Thymus (tissue), 11 donors: ENCODE measurements around the gene EML1. TPM values are rescaled to one million over a fixed set of nuclear protein-coding genes. Genes with fewer than 3 reads are reported as not detected.

Experiments used
- DNase-seq, 9 donors: peaks; one replicate each; pipeline ENCODE4 v3.0.0-alpha.2; 2013; ENCODE audit warnings: low spot score in 9 of 9, low read depth in 6 of 9, missing footprints in 1 of 9
- H3K27ac ChIP-seq, 2 donors: one replicate each; pipeline ENCODE4 v1.5.1; 2013; ENCODE audit warnings: control low read depth in 1 of 2, low read depth in 1 of 2, low read length in 1 of 2, mild to moderate bottlenecking in 1 of 2, moderate library complexity in 1 of 2
- H3K27me3 ChIP-seq, 2 donors: one replicate each; pipeline ENCODE4 v1.5.1; 2013; ENCODE audit warnings: low read length in 1 of 2; ENCODE audit not compliant: control insufficient read depth in 2 of 2, insufficient read depth in 1 of 2
- H3K36me3 ChIP-seq, 2 donors: one replicate each; pipeline ENCODE4 v1.5.1; 2013; ENCODE audit warnings: low read length in 1 of 2, mild to moderate bottlenecking in 1 of 2, moderate library complexity in 1 of 2; ENCODE audit not compliant: control insufficient read depth in 2 of 2, insufficient read depth in 2 of 2
- H3K4me1 ChIP-seq, 2 donors: one replicate each; pipeline ENCODE4 v1.5.1; 2013; ENCODE audit warnings: low read length in 2 of 2; ENCODE audit not compliant: control insufficient read depth in 2 of 2, insufficient read depth in 2 of 2
- H3K4me3 ChIP-seq, 2 donors: one replicate each; pipeline ENCODE4 v1.5.1; 2013; ENCODE audit warnings: low read length in 2 of 2, control low read depth in 1 of 2, mild to moderate bottlenecking in 1 of 2
- H3K9me3 ChIP-seq, 2 donors: one replicate each; pipeline ENCODE4 v1.5.1; 2013; ENCODE audit warnings: low read length in 1 of 2, mild to moderate bottlenecking in 1 of 2; ENCODE audit not compliant: control insufficient read depth in 2 of 2, insufficient read depth in 1 of 2
- WGBS: extraction: QIAGEN DNeasy Blood & Tissue Kit; methylation state at CpG from one replicate; pipeline ENCODE4 v1.1.7; 2013; 5-methylcytosine and 5-hydroxymethylcytosine counted together
- polyA plus RNA-seq: library from polyadenylated mRNA; stranded (reverse); fragments of 200-250 nt; gene quantifications from one replicate; pipeline ENCODE4 v1.2.3, GENCODE V29; 2013
- total RNA-seq: library from RNA; stranded (reverse); fragments of 120-200 nt; gene quantifications from one replicate; pipeline ENCODE4 v1.2.4, GENCODE V29; 2013
- donor health status: healthy.

EML1 gene
- total and polyA plus RNA-seq, 2 donors, result 1.7 to 2.7 TPM

DNA sequence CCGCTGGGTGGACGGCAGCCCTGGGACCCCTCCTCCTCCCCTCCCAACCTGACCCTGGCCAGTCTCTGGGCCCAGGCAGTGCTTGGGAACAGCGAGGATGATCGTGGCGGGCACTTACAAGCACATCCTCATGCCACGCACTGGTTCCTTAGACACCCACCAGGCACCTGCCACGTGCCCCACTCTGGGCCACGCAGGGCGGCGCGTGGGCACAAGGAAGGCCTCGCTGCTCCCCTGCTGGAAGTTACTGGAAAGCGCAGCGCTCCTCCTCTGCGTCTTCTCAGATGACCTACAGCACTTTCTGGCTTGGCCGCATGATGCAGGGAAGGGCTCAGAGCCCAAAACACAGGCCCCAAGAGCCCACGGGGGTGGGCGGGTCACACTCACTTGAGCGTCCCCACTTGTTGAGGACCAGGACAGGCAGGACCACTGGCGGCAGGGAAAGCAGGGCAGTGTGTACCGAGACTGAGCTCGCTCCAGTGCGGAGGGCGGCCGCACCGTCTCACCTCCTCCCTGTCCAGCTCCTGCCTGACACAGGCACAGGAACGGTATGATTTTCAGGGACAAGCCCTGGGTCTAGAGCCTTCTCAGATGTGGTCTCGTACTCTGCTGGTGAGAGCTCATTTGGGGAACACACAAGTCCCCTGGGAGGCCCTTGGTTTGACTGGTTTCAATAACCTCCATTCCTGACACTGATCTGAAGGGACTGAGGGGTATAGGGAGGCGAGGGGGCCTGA lies 143.7 kb downstream of the EML1 start:
- DNase-seq, result no peak
- WGBS, result 92% methylated on average over 29 of the region's 29 CpGs
- no peaks in the 10 kb centered on the region for H3K9me3 ChIP-seq
- H3K4me3 ChIP-seq, result no peak overlapping the region
- H3K27me3 ChIP-seq, result peaks cover 0 to 4% of the 10 kb centered on the region in 2 donors
- no peak overlapping the region for H3K27ac ChIP-seq
- no peaks in the 10 kb centered on the region for H3K4me1 ChIP-seq
- H3K36me3 ChIP-seq, result no peaks in the 10 kb centered on the region

DNA sequence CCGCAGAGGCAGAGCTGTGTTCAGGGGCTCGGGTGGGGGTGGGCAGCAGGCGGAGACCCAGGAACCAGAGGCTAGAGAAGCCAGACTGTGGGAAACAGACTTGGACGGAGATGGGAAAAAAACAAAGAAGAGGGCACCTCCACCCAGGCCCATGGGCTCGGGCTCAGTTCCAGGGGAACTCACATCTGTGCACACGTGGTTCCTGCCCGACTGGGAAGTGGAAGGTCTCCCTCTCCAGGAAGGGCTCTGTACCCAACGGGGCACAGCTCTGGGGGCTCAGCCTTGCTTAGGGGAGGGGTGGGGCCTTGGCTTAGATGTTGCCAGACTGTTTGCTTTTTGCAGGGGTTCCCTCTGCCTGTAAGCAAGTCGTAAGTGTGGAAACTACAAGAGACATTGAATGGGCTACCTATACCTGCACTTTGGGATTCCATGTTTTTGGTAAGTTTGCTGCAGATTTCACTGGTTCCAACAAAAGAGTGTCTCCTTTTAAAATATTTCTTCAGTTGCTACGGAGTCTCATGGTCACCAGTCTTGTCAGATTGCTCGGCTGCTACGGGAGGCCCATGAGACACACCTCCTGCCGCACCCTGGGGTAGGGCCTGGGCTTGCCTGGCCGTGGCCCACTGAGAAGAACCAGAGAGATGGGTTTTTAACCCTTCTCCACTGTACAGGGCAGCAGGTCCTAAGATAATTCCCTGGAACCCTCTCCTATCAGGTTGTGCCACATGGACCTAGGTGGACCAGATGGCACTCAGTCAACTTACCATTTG lies 144.4 kb downstream of the EML1 start:
- peaks cover 0 to 6% of the 10 kb centered on the region in 2 donors for H3K27me3 ChIP-seq
- no peak overlapping the region for H3K4me3 ChIP-seq
- 71% methylated on average over 14 of the region's 14 CpGs for WGBS
- no peak overlapping the region for H3K27ac ChIP-seq
- DNase-seq, result no peak
- H3K36me3 ChIP-seq, result no peaks in the 10 kb centered on the region
- H3K4me1 ChIP-seq, result no peaks in the 10 kb centered on the region
- no peaks in the 10 kb centered on the region for H3K9me3 ChIP-seq

DNA sequence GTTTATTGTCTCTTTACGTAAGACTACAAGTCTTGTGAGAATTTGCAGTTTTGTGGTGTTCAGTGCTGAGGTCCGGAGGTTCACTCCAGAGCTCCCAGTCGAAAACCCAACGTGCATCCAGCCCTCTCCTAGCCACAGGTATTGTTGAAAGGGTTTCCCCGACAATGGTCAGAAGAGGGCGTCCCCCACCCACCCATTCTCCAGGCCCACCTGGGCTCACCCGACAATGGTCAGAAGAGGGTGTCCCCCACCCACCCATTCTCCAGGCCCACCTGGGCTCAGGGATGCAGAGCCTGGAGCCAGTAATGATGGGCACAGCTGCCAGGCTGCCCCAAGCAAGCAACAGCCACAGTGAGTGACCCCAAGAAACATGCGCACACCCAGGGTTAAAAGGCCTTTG lies 145.2 kb downstream of the EML1 start:
- 97% methylated on average over 8 of the region's 8 CpGs for WGBS
- Histone ChIP-seq H3K4me1 (no peaks in the 10 kb centered on the region), H3K27me3 (peaks cover 0 to 10% of the 10 kb centered on the region in 2 donors)

DNA sequence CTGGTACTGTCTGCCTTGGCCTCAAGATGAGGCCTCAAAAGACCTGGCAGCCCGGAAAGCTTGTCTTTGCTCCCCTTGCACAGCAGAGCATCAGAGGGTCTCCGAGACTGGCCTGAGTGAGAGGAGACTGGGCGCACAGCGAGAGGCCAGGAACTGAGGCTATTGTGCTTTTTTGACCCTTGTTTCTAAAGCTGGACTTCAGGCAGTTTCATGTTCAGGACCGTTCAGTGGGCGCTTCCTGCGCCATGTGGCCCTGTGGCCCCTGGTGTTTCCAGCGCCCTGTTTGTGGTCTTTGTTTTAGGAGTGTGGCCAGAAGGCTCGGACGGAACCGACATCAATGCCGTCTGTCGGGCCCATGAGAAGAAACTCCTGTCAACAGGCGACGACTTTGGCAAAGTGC lies 145.7 kb downstream of the EML1 start:
- H3K4me1 ChIP-seq, result no peaks in the 10 kb centered on the region
- no peaks in the 10 kb centered on the region for H3K9me3 ChIP-seq
- no peak overlapping the region for H3K27ac ChIP-seq
- peaks cover 0 to 15% of the 10 kb centered on the region in 2 donors for H3K27me3 ChIP-seq
- DNase-seq, result no peak
- 97% methylated on average over 15 of the region's 15 CpGs for WGBS
- H3K4me3 ChIP-seq, result no peak overlapping the region
- no peaks in the 10 kb centered on the region for H3K36me3 ChIP-seq

More for the DNA sequence above, 145.2 kb downstream of the EML1 start:
- Histone ChIP-seq H3K27ac (no peak overlapping the region), H3K9me3 (no peaks in the 10 kb centered on the region), H3K36me3 (no peaks in the 10 kb centered on the region), H3K4me3 (no peak overlapping the region)
- no peak for DNase-seq

DNA sequence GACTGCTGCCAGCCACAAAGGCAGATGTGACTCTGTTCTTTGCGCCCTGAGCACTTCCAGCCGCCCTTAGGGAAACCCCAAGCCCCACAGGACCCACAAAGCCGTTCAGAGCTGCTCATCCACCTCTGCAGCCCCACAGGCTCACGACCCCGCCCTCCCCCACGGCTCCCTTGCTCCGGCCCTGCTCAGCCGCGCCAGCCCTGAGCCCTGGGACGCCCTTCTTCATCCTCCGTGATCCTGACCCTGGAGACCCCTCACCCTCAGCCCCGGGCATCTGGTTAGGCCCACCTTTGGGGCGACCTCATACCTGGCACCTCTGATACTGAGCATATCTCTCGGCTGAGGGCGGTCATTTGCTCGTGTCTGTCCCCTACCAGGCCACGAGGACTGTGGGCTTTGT lies 146.2 kb downstream of the EML1 start:
- H3K27me3 ChIP-seq, result peaks cover 0 to 20% of the 10 kb centered on the region in 2 donors
- H3K4me3 ChIP-seq, result no peak overlapping the region
- no peak overlapping the region for H3K27ac ChIP-seq
- no peak for DNase-seq
- H3K9me3 ChIP-seq, result no peaks in the 10 kb centered on the region
- no peaks in the 10 kb centered on the region for H3K4me1 ChIP-seq
- no peaks in the 10 kb centered on the region for H3K36me3 ChIP-seq
- 96% methylated on average over 17 of the region's 17 CpGs for WGBS

DNA sequence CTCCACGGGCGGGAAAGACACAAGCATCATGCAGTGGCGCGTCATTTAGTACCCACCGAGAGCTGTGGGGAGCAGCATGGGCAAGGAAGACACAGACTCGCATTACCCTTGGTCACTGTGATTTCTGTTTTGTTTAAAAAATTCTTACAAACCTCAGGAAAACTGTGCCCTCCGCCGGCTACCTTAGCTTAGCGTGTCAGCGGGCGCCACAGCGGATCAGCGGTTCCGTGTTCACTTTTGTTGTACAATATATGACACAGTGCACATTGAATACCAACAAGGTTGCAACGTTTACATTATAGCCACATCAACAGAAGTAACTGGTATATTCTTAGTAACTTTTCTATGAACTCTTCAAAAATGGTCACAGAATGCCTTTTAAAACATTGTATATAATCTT lies 146.9 kb downstream of the EML1 start:
- Histone ChIP-seq H3K36me3 (no peaks in the 10 kb centered on the region), H3K4me3 (no peak overlapping the region), H3K4me1 (no peaks in the 10 kb centered on the region), H3K27ac (no peak overlapping the region), H3K27me3 (peaks cover 0 to 22% of the 10 kb centered on the region in 2 donors), H3K9me3 (no peaks in the 10 kb centered on the region)
- no peak for DNase-seq
- 98% methylated on average over 15 of the region's 15 CpGs for WGBS

DNA sequence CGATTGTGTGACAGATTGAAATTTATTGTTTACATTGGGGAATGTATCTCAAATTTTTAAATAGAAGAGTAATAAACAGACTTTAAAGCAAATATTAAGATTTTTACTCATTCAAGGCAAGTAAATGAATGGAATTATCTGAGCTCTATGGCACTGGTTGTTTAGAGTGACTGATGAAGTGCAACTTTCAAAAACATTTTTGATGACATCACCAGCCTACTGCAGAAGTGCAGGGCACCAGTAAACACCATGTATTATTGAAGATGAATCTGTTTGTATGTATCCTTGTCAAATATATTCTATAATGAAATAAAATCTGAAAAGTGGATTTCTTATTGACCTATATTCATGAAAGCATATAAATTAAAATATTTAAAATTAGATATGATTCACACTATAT lies 148.0 kb downstream of the EML1 start:
- H3K36me3 ChIP-seq, result no peaks in the 10 kb centered on the region
- H3K27me3 ChIP-seq, result peaks cover 0 to 30% of the 10 kb centered on the region in 2 donors
- 93% methylated on average over 1 of the region's 1 CpG for WGBS
- no peak overlapping the region for H3K27ac ChIP-seq
- H3K4me3 ChIP-seq, result no peak overlapping the region
- DNase-seq, result no peak
- H3K9me3 ChIP-seq, result no peaks in the 10 kb centered on the region
- peaks cover 0 to 1% of the 10 kb centered on the region in 2 donors for H3K4me1 ChIP-seq

DNA sequence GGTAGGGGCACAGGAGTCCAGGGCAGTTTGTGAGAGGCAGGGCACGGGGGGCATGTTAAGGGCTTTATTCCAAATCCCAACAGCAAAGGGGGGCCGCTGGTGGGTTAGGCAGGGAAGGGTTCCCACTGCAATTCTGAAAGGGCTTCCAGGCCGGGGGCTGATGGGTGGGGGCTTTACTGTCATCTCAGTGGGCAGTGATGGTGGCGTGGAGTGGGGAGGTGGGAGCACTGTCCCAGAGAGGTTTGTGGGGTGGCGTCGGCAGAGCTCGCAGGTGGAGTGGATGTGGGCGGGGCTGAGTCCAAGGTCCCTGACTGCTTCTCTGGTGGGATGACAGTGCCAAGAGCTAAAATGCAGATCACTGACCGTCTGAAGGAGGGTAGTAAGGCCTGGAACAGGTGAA lies 150.4 kb downstream of the EML1 start:
- Histone ChIP-seq H3K4me3 (no peak overlapping the region), H3K36me3 (no peaks in the 10 kb centered on the region), H3K9me3 (no peaks in the 10 kb centered on the region), H3K27ac (no peak overlapping the region), H3K4me1 (peaks cover 0 to 8% of the 10 kb centered on the region in 2 donors), H3K27me3 (peaks cover 5 to 41% of the 10 kb centered on the region in 2 donors)
- DNase-seq, result no peak
- 93% methylated on average over 9 of the region's 9 CpGs for WGBS

GRCh38 chr14:99944241-99944651 lies 151.0 kb downstream of the EML1 start:
- Histone ChIP-seq H3K4me1 (peaks cover 0 to 8% of the 10 kb centered on the region in 2 donors), H3K4me3 (no peak overlapping the region), H3K9me3 (no peaks in the 10 kb centered on the region), H3K27me3 (peaks cover 5 to 41% of the 10 kb centered on the region in 2 donors), H3K27ac (no peak overlapping the region), H3K36me3 (no peaks in the 10 kb centered on the region)
- WGBS, result 90% methylated on average over 13 of the region's 13 CpGs
- no peak for DNase-seq
